Measurements from ENCODE around the gene UPF1.
A peak's percentile ranks its signal among the peaks of the same experiment; 100 is the strongest.

UPF1 gene

DNA sequence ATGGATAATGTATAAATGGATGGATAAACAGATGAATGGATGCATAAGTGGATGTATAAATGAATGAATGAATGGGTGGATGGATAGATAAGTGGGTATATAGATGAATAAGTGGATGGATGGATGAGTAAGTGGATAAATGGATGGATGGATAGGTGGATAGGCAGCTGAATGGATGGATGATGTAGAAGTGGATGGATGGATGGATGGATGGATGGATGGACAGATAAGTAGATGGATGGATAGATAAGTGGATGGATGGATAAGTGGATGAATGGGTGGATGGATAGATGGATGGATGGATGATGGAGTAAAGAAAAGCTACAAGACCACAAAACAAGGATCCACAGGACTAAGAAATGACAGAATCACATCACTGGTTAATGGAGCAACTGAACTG, 31.7 kb upstream of the UPF1 start:
- peaks cover 0 to 9% (median 5%) of the 10 kb centered on the region in 4 donors for H3K4me1 ChIP-seq
- no peaks in the 10 kb centered on the region for H3K9me3 ChIP-seq
- H3K4me3 ChIP-seq, result no peak overlapping the region
- H3K27me3 ChIP-seq, result peaks cover 0 to 75% of the 10 kb centered on the region in 2 donors
- no peak overlapping the region for H3K27ac ChIP-seq
- intact Hi-C loops (cut with DNase I; ENCODE audit: low total_unique reads), result no loop called here
- no peak for DNase-seq
- no peaks in the 10 kb centered on the region for H3K36me3 ChIP-seq
- TF ChIP-seq, protein P1, sequence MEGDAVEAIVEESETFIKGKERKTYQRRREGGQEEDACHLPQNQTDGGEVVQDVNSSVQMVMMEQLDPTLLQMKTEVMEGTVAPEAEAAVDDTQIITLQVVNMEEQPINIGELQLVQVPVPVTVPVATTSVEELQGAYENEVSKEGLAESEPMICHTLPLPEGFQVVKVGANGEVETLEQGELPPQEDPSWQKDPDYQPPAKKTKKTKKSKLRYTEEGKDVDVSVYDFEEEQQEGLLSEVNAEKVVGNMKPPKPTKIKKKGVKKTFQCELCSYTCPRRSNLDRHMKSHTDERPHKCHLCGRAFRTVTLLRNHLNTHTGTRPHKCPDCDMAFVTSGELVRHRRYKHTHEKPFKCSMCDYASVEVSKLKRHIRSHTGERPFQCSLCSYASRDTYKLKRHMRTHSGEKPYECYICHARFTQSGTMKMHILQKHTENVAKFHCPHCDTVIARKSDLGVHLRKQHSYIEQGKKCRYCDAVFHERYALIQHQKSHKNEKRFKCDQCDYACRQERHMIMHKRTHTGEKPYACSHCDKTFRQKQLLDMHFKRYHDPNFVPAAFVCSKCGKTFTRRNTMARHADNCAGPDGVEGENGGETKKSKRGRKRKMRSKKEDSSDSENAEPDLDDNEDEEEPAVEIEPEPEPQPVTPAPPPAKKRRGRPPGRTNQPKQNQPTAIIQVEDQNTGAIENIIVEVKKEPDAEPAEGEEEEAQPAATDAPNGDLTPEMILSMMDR (IDR thresholded peaks at IDR 0.05), result no peak

DNA sequence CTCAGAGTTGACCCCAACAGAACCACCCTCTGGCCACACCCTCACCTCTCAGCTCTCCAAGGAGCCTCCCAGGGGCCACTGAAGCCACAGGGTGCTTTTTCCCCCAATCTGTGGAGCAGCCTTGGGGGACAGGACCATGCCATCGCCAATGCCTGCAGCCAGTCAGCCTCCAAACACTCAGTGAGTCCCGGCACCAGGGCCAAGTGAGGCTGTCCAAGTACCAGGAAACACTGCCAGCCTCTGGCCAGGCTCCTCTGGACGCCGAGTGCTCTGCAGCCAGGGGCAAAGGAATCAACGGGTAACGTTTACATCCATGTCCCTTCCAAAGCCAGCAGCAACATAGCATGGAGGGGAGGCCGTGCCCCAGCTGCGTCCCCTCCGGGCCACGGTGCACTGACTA, 31.1 kb upstream of the UPF1 start:
- H3K4me3 ChIP-seq, result no peak overlapping the region
- H3K4me1 ChIP-seq, result peaks cover 0 to 6% (median under 1%) of the 10 kb centered on the region in 4 donors
- intact Hi-C loops (cut with DNase I; ENCODE audit: low total_unique reads), result no loop called here
- H3K27me3 ChIP-seq, result peaks cover 0 to 75% of the 10 kb centered on the region in 2 donors
- H3K36me3 ChIP-seq, result no peaks in the 10 kb centered on the region
- DNase-seq, result no peak
- TF ChIP-seq, protein P1 (IDR thresholded peaks at IDR 0.05), result no peak
- H3K27ac ChIP-seq, result no peak overlapping the region
- no peaks in the 10 kb centered on the region for H3K9me3 ChIP-seq

DNA sequence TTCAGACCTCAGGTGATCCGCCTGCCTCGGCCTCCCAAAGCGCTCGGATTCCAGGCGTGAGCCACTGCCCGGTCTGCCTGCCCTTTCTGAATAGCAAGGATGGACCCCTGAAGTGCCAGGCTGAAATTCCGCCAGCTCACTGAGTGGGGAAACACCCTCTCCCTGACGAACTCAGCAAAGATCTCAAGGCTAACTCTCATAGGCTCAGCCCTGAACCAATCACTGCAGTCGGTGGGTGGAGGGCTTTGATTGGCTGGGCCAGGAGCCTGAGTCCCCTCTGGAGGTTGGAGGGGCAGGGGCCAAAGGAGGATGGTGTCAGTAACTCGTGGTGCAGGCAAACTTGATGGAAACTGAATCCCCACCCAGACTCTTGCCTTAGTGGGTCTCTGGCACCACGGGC, 29.4 kb upstream of the UPF1 start:
- TF ChIP-seq, protein P1 (IDR thresholded peaks at IDR 0.05), result no peak
- intact Hi-C loops (cut with DNase I; ENCODE audit: low total_unique reads), result no loop called here

DNA sequence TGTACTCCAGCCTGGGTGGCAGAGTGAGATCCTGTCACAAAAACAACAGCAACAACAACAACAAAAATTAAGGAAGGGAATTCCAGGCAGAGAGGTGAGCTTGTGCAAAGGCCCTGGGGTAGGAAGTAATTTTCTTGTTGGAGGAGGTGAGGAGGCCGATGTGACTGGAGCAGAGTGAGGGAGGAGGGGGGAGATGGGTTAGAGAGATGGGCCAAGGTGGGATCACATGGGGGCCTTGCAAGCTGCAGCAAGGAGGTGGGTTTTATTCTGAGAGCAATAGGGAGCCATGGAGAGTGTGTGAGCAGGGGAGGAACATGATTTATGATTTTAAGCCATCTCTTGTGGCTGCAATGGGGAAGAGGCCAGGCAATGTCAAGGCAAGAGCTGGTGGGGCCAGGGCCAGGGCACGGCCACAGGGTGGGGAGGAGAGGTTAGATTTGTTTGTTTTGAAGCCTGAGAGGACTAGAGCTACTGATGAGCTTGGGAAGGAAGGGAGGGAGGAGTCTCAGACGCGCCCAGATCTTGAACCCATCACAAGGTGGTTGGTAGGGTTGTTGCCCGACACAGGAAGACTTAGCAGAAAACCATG, 28.1 kb upstream of the UPF1 start:
- Histone ChIP-seq H3K27me3 (peaks cover 0 to 56% of the 10 kb centered on the region in 2 donors), H3K27ac (no peak overlapping the region), H3K4me1 (peaks cover 0 to 10% (median 0%) of the 10 kb centered on the region in 4 donors), H3K36me3 (no peaks in the 10 kb centered on the region), H3K9me3 (no peaks in the 10 kb centered on the region), H3K4me3 (no peak overlapping the region)
- TF ChIP-seq, protein P1 (IDR thresholded peaks at IDR 0.05), result no peak
- intact Hi-C loops (cut with DNase I; ENCODE audit: low total_unique reads), result no loop called here
- DNase-seq, result no peak

More for the DNA sequence above, 29.4 kb upstream of the UPF1 start:
- Histone ChIP-seq H3K27ac (no peak overlapping the region), H3K36me3 (no peaks in the 10 kb centered on the region), H3K4me1 (no peaks in the 10 kb centered on the region), H3K27me3 (peaks cover 0 to 68% of the 10 kb centered on the region in 2 donors), H3K9me3 (no peaks in the 10 kb centered on the region), H3K4me3 (no peak overlapping the region)
- DNase-seq, result no peak

DNA sequence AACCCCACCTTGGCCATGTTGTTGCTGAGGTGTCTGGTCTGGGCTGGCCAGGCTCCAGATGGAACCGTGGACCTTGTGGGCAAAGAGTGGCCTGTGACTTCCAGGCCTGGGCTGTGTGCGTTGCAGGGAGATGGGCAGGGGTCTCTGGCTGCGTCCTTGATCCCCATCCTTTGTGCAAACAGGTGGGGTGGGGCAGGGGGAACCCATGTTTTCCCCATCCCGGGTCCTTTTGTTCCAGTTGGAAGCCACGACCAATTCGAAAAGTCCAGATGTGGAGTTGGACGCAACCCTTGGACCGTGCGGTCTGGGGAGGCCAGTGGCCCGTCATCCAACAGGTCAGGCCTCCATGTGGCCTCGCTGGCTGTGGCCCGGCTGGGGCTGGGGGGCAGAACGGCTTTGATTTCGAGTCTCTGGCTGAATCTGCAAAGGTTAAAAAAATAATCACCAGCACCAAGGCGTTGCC, 27.6 kb upstream of the UPF1 start:
- TF ChIP-seq, protein P1 (IDR thresholded peaks at IDR 0.05), result no peak
- peaks cover 0 to 16% (median 3%) of the 10 kb centered on the region in 4 donors for H3K4me1 ChIP-seq
- H3K9me3 ChIP-seq, result no peaks in the 10 kb centered on the region
- H3K27ac ChIP-seq, result no peak overlapping the region
- H3K27me3 ChIP-seq, result peaks cover 0 to 50% of the 10 kb centered on the region in 2 donors
- DNase-seq, result peak in 1 of 2 donors; percentile 56
- no peaks in the 10 kb centered on the region for H3K36me3 ChIP-seq
- intact Hi-C loops (cut with DNase I; ENCODE audit: low total_unique reads), result no loop called here
- no peak overlapping the region for H3K4me3 ChIP-seq
